GM18526 (cell line): ENCODE measurements around the gene MAP6D1.

ENCODE experiments used
- POLR2A ChIP-seq: IDR thresholded peaks from 3 replicates; pipeline ENCODE4 v1.6.1; 2011; ENCODE audit not compliant: insufficient read length; ENCODE audit errors: extremely low read depth

Gene MAP6D1

DNA sequence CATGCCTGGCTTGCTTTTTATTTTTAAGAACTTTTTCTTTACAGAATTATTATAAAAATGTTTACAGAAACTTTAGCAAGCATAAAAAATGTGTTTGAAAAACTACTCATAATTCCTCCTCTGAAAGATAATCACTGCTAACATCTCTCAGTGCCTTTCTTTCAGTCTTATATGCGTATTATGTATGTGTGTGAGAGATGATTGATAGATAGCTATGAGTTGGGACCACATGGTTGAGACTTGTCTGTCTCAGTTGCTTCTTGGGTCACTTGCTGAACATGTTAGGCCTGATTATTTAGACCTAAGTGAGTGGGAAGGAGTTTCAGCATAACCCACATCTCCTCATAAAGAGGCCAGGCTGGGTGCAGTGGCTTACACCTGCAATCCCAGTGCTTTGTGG, 11.1 kb downstream of the MAP6D1 start:
- no peak for TF ChIP-seq POLR2A

DNA sequence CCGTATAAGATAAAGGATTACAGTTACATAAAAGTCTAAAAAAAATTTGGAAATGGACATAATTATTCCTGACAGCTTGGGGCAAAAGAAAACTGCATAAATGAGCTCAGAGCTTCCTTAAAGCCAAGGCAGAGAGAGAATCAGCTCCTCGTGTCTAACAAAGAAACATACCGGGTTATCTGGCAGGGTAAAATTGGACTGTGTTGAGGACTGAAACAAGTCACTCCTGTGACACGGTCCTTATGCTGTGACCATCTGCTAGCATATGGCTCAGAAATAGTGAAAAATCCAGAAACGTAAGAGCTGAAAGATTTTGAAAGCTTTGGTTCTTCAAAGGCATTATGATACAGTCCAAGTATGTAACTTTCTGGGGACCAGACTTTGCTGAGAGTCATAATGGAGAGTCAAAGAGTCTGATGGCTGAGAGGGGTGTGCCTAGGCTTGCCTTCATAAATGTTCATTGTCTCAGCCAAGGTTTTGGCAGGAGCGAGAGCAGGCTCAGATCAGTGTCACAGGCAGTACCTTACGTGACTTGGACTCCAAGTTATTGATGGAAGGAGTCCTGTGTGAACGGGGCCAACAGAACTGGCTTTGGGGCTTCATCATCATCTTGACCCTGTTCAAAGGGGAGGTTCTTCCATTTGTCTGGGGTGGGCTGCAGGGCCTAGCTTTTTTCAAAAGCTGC, 12.5 kb downstream of the MAP6D1 start:
- TF ChIP-seq POLR2A: no peak

DNA sequence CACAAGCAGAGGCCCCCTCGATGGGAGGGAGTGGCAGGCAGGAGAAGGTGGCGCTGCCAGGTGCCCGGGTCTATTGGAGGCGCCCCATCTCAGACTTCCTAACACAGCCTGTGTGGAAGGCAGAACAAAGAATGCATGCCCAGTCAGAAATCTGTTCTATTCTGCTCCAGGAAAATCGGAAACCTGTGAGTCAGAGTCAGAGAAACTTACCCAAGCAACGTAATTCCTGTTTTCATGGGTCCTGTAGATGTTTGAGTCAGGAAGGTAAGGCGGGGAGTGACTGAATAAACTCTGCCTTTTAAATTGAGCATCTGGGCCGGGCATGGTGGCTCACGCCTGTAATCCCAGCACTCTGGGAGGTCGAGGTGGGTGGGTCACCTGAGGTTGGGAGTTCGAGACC, 13.7 kb downstream of the MAP6D1 start:
- no peak for TF ChIP-seq POLR2A

DNA sequence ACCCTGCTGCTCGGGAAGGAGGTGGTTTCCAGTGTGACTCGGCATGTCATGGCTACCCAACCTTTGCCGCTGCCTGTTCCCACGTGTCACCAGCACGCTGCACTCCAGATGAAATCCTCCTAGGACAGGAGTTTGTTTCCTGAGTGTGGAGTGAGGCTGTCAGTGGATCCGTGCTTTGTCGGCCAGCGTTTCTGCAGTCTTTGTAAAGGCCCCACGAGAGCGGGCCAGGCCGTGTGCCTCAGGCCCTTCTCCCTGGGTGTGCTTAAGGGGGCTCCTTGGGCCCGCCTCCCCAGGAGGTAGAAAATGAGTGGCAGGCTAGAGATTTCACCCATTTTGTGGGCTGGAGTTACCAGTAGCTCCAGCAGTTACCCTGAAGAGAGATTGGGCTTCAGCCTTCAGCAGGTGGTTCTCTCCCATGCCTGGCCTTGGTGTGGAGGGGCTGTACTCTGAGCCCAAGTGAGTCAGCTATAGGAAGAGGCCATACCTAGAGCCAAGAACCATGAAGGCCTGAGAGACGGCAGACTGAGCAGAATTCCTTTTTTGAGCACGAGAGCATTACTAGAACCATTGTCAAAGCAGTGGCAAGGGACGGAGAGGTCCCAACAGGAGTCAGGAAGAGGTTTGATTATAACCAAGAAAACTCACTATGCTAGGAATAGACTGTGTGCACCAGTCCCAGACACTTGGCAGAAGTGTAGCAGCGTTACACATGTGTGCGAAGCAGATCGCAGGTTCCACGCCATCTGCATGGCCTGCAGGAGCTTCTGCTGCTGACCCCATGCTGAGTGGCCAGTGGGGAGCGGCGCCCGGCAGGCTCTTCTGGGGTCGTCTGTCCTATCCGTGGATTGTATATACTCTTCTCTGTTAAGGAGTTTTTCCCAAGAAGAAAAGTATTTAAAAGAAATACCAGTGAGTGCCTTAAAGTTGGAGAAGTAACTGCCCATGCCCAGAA, 14.5 kb downstream of the MAP6D1 start:
- no peak for TF ChIP-seq POLR2A

DNA sequence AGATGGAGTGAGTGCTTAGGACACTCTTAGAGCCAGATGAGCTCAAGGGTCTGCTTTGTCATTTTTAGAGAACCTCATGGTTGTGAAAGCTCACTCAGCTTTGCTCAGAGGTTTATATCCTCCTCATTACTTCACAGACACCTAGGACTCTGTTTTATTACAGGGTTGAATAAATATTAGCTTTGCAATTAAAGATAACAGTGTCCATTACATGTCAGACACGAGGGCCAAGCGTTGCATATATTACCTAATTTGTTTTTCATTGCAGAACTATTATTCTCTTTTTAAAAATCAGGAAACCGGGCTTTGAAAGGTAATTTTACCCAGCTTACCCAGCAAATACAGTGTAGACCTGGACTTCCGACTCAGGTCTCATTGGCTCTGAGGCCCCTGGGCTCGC, 16.1 kb downstream of the MAP6D1 start:
- no peak for TF ChIP-seq POLR2A

DNA sequence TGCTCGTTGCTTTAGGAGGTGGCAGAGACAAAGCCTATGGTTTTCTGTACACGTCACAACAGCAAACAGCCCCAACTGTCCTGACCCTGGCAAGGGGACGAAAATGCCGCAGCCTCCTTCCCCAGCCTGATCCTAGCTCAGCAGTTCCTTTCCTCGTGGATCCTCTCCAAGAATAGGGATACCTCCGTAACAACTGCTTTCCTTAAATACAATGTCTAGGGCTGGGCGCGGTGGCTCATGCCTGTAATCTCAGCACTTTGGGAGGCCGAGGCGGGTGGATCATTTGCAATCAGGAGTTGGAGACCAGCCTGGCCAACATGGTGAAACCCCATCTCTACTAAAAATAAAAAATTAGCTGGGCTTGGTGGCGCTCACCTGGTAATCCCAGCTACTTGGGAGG, 17.0 kb downstream of the MAP6D1 start:
- no peak for TF ChIP-seq POLR2A

DNA sequence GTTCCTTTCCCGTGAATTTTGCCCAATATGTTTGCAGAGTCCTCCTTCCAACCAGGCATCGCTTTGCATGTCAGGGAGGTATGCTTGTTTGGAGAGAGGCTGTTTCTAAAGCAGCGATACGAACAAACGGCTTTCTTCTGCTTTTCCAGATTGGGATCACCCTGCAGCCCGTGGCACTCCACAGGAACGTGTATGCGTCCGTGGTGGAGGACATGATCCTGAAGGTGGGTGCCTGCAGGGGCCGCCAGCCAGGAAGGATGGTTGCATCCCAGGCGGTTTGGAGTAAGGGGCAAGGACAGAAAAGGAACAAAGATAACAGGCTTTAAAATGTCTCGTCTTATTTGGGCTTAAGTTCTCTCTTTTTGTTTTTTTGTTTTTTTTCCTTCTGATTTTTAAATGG, 17.5 kb downstream of the MAP6D1 start:
- TF ChIP-seq POLR2A: no peak

DNA sequence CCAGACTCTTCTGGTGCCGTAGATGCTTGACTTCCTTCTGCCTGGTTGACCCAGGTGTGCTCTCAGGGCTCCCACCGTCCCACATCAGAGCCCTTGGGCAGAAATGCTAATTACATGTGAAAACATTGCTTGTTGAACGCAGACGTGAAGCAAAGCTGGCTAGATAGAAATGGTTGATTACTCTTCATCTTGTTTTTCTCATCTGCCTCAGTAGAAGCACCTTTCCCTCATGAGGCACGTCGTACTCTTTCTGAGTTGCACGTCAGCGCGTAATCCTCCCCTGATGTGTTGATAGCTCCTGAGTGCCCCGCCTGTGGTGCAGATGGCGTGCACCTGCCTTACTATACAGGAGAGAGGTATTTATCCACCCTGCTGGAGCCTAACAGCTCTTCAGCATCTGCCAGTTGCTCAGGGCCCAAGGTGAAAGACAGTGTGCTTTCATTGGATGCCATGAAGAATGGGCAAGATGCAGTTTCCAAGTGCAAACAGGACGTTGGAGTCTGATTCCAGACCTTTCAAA, 18.1 kb downstream of the MAP6D1 start:
- TF ChIP-seq POLR2A: no peak

DNA sequence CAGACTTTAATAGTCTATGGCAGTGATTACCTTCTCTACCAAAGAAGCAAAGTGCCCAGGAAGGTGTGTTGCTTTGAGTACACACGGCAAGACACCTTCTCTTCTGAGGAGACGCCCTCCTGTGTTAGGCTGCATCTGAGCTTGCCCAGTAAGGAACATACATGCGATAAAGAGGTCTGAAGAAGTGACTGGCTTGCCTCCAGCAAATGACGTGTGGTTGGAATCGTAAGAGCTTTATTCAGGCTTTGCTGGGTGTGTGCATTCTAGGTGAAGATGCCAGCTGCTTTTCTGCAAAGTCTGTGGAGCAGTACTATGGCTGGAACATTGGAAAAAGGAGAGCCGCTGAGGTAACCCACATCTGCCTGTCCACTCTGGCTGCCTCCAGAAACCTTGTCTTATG, 22.4 kb downstream of the MAP6D1 start:
- no peak for TF ChIP-seq POLR2A

DNA sequence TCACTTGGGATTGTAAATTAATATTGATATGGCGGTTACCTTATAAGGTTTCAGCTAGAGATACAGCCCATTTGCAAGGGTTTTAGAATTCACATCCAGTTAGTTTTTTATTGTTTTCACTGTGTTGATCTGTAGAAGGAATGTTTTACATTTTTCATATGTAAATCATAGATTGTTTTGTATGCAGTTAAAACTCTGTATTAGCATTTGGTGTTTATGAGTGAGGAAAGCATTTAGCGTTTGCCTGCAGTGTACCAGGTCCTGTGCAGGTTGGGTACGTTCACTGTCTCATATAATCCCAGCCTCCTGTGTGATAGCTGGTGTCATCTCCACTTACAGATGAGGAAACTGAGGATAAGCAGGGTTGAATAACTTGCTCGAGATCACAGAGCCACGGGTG, 23.8 kb downstream of the MAP6D1 start:
- no peak for TF ChIP-seq POLR2A

DNA sequence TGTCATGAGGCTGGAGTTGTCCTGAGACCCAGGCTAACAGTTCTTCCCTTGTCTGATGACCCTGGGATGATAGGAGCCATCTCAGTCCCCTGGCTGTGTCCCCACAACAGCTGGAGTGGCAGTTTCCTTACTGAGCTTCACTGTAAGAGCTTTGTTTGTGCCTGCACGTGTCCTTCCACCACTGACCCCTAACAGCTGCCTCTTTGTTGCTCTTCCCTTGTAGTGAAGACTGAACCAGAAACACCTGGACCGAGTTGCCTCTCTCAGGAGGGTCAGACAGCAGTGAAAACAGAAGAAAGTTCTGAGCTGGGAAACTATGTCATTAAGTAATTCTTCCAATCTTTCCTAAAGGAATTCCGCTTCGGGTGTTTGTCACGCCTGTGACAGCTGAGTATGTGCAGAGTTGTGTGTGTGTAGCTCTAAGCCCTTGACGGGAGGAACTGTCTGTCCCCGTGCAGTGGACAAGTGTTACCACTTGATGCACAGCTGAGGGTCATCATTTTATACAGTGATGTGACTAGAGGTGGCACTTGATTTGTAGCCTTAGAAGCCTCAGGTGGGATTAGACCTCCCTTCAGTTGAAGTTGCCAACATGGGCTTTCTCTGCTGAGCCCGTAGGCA, 25.0 kb downstream of the MAP6D1 start:
- TF ChIP-seq POLR2A: no peak

DNA sequence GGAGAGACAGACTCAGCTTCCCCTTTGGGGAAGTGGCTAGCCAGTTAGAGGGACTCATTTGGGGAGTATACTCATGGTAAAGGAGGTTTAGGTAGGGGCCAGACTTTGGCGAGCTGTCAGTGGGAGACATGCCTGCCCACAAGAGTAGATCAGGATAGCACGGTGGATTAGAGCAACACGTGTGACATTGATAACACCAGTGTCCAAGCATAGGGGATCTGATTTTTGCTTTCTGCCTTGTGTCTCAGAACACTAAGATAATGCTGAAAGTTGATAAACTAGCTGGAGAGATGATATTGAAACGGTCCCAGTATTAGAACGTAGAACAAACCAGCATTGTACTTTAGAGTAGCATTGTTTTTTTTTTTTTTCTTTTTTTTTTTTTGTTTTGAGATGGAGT, 25.9 kb downstream of the MAP6D1 start:
- no peak for TF ChIP-seq POLR2A

DNA sequence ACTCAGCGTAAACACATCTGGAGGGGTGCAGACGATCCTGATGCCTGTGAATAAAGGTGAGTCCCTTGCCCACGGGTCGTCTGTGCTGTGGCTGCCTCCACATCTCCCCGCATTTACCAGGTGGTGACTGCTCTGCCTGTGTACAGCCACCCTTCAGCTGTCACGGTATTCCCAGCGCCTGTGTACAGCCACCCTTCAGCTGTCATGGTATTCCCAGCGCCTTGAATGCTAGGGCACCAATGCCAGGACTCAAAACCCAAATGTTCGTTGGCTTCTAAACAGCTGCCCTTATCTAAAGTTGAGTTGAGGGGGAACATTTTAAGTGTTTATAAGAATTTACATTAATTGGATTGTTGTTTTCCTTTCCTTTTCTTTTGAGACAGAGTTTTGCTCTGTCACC, 27.4 kb downstream of the MAP6D1 start:
- TF ChIP-seq POLR2A: no peak

DNA sequence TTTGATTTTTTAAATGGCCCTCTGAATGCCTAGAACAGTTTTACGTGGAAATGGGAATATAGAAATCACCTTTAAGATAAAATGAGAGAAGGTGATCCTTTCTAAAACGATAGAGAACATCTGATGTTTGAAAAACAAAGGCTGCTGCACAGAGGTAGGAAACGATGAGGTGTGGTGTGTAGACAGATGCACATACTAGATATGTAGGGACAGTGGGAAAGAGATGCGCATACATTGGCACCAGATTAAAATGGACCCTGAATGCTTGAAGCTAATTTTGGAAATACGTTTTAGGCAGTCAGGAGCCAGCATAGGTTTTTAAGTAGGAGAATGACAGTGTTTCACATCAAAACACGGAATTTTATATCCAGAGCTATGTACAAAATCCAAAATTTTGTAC, 29.0 kb downstream of the MAP6D1 start:
- TF ChIP-seq POLR2A: no peak

DNA sequence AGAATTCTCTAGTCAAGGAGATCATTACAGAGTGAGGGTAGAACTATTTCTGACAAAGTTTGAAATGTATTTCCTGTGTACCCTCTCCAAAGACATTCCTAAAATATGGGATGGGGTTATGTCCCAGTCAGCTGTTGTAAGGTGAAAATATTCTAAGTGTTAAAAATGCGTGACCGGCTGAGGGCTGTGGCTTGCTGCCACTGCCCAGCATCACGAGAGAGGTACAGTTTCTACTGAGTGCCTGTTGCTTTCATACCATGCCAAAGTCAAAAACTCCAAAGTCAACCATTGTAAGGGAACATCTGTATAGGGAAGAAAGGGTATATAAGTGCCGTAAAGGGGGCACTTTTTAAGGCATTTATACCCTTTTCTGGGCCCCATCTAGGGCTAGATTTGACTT, 30.9 kb downstream of the MAP6D1 start:
- TF ChIP-seq POLR2A: no peak

DNA sequence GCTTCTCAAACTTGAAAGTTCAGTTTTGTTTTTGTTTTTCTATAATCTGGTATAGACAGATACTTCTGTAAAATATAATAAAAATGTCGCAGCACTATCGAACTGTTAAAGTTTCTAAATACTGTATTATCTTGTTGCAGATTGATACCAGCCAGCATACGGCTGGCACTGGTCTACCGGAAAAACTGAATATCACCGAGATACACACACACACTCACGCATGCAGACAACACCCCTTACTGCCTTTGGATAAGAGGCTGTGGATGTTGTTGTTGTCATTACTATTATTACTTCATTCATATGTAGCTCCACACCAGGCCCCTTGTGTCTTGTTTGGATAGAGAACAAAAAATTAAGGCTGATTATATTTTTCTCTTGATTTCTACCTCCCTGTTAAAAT, 32.4 kb downstream of the MAP6D1 start:
- TF ChIP-seq POLR2A: no peak
